ENCODE measurements around the gene AURKA. TPM values are rescaled to one million over a fixed set of nuclear protein-coding genes. Genes with fewer than 3 reads are reported as not detected.

The AURKA gene
- total RNA-seq, 1 donor, result 4.7 TPM

- H3K36me3 ChIP-seq (ENCODE audit: insufficient read depth, low read length), result no peaks in the 10 kb centered on the region
- H3K27ac ChIP-seq (ENCODE audit: low read depth, low read length), result no peak overlapping the region
- no peak for TF ChIP-seq CTCF (IDR thresholded peaks at IDR 0.05; ENCODE audit: extremely low read depth, low read depth, low read length)
- H3K4me2 ChIP-seq (ENCODE audit: insufficient read depth, low read length), result no peak overlapping the region
- no peaks in the 10 kb centered on the region for H4K20me1 ChIP-seq (ENCODE audit: insufficient read depth, low read length)
- no peaks in the 10 kb centered on the region for H3K4me1 ChIP-seq (ENCODE audit: insufficient read depth, low read length)
- no peak for DNase-seq (ENCODE audit: insufficient read length, low spot score, missing footprints)
- no peaks in the 10 kb centered on the region for H3K27me3 ChIP-seq (ENCODE audit: insufficient read depth, low read length)
- H3K9me3 ChIP-seq (ENCODE audit: low read depth, low read length), result no peaks in the 10 kb centered on the region
- no peak overlapping the region for H2AFZ ChIP-seq (ENCODE audit: low read length)
- no peak overlapping the region for H3K4me3 ChIP-seq (ENCODE audit: insufficient read depth, low read length)
- no peaks in the 10 kb centered on the region for H3K79me2 ChIP-seq (ENCODE audit: insufficient read depth, low read length)
Measured at GRCh38 chr20:56328861-56329260, 63.2 kb downstream of the AURKA start.

- Histone ChIP-seq H3K4me3 (ENCODE audit: insufficient read depth, low read length) (no peak overlapping the region), H3K4me2 (ENCODE audit: insufficient read depth, low read length) (no peak overlapping the region), H2AFZ (ENCODE audit: low read length) (no peak overlapping the region), H3K79me2 (ENCODE audit: insufficient read depth, low read length) (no peaks in the 10 kb centered on the region), H3K27ac (ENCODE audit: low read depth, low read length) (no peak overlapping the region), H3K36me3 (ENCODE audit: insufficient read depth, low read length) (no peaks in the 10 kb centered on the region), H3K27me3 (ENCODE audit: insufficient read depth, low read length) (no peaks in the 10 kb centered on the region), H3K9me3 (ENCODE audit: low read depth, low read length) (no peaks in the 10 kb centered on the region), H3K4me1 (ENCODE audit: insufficient read depth, low read length) (no peaks in the 10 kb centered on the region), H4K20me1 (ENCODE audit: insufficient read depth, low read length) (no peaks in the 10 kb centered on the region)
- no peak for DNase-seq (ENCODE audit: insufficient read length, low spot score, missing footprints)
- no peak for TF ChIP-seq CTCF (IDR thresholded peaks at IDR 0.05; ENCODE audit: extremely low read depth, low read depth, low read length)
Measured at GRCh38 chr20:56324806-56325205, 67.2 kb downstream of the AURKA start.

- H3K36me3 ChIP-seq (ENCODE audit: insufficient read depth, low read length), result no peaks in the 10 kb centered on the region
- no peak overlapping the region for H3K27ac ChIP-seq (ENCODE audit: low read depth, low read length)
- H3K4me2 ChIP-seq (ENCODE audit: insufficient read depth, low read length), result no peak overlapping the region
- no peaks in the 10 kb centered on the region for H3K27me3 ChIP-seq (ENCODE audit: insufficient read depth, low read length)
- no peaks in the 10 kb centered on the region for H3K79me2 ChIP-seq (ENCODE audit: insufficient read depth, low read length)
- DNase-seq (ENCODE audit: insufficient read length, low spot score, missing footprints), result no peak
- H3K4me1 ChIP-seq (ENCODE audit: insufficient read depth, low read length), result no peaks in the 10 kb centered on the region
- no peaks in the 10 kb centered on the region for H3K9me3 ChIP-seq (ENCODE audit: low read depth, low read length)
- no peaks in the 10 kb centered on the region for H4K20me1 ChIP-seq (ENCODE audit: insufficient read depth, low read length)
- TF ChIP-seq CTCF (IDR thresholded peaks at IDR 0.05; ENCODE audit: extremely low read depth, low read depth, low read length), result no peak
- H2AFZ ChIP-seq (ENCODE audit: low read length), result no peak overlapping the region
- H3K4me3 ChIP-seq (ENCODE audit: insufficient read depth, low read length), result no peak overlapping the region
Measured at GRCh38 chr20:56323656-56324055, 68.4 kb downstream of the AURKA start.

GRCh38 chr20:56323206-56323605 is 68.8 kb downstream of the AURKA start:
- DNase-seq (ENCODE audit: insufficient read length, low spot score, missing footprints), result no peak
- Histone ChIP-seq H3K27ac (ENCODE audit: low read depth, low read length) (no peak overlapping the region), H3K79me2 (ENCODE audit: insufficient read depth, low read length) (no peaks in the 10 kb centered on the region), H3K27me3 (ENCODE audit: insufficient read depth, low read length) (no peaks in the 10 kb centered on the region), H3K4me1 (ENCODE audit: insufficient read depth, low read length) (no peaks in the 10 kb centered on the region), H2AFZ (ENCODE audit: low read length) (no peak overlapping the region), H3K36me3 (ENCODE audit: insufficient read depth, low read length) (no peaks in the 10 kb centered on the region), H4K20me1 (ENCODE audit: insufficient read depth, low read length) (no peaks in the 10 kb centered on the region), H3K9me3 (ENCODE audit: low read depth, low read length) (no peaks in the 10 kb centered on the region), H3K4me3 (ENCODE audit: insufficient read depth, low read length) (no peak overlapping the region), H3K4me2 (ENCODE audit: insufficient read depth, low read length) (no peak overlapping the region)
- no peak for TF ChIP-seq CTCF (IDR thresholded peaks at IDR 0.05; ENCODE audit: extremely low read depth, low read depth, low read length)

Measured in osteoblast (primary cell).